GM13977 (cell line): Measurements from ENCODE around the gene NXPH4.

Source experiments
- DNase-seq: peaks from one replicate; pipeline ENCODE4 v3.0.0; 2012; ENCODE audit warnings: low spot score
- in situ Hi-C: fragments of 300-500 bp; cut with MboI; formaldehyde crosslinking; loops from one replicate; pipeline ENCODE4 v1.12.0; 2022; ENCODE audit warnings: low sequenced_read_pairs, low pct_unique_long_range_greater_than_20kb, mixed read lengths, inconsistent platforms; ENCODE audit not compliant: unreplicated experiment
- TF ChIP-seq, protein P1 (sequence below): IDR thresholded peaks from 2 replicates; pipeline ENCODE4 v1.5.1; 2012; ENCODE audit warnings: mild to moderate bottlenecking, control low read depth; ENCODE audit not compliant: insufficient read depth; ENCODE audit errors: extremely low read depth, missing control alignments

Gene NXPH4

DNA sequence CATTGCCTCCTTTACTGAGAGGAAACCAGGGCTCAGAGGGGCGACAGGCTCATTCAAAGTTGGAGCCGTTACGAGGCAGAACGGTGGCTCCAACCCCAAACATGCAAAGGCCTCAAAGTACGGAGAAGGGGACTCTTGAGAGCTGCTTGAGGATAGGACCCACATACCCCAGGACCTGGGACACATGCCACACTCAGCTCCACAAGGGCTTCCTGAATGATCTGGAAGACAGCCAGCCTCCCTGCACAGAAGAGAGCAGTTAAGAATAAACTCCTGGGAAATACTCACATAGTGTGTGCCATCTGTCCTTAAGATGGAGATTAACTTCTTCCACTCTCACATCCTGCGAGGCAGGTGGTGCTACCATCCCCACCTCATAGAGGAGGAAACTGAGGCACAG lies 26.6 kb upstream of the NXPH4 start:
- TF ChIP-seq, protein P1, sequence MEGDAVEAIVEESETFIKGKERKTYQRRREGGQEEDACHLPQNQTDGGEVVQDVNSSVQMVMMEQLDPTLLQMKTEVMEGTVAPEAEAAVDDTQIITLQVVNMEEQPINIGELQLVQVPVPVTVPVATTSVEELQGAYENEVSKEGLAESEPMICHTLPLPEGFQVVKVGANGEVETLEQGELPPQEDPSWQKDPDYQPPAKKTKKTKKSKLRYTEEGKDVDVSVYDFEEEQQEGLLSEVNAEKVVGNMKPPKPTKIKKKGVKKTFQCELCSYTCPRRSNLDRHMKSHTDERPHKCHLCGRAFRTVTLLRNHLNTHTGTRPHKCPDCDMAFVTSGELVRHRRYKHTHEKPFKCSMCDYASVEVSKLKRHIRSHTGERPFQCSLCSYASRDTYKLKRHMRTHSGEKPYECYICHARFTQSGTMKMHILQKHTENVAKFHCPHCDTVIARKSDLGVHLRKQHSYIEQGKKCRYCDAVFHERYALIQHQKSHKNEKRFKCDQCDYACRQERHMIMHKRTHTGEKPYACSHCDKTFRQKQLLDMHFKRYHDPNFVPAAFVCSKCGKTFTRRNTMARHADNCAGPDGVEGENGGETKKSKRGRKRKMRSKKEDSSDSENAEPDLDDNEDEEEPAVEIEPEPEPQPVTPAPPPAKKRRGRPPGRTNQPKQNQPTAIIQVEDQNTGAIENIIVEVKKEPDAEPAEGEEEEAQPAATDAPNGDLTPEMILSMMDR, result no peak
- in situ Hi-C loops, result no loop called here
- DNase-seq, result no peak

DNA sequence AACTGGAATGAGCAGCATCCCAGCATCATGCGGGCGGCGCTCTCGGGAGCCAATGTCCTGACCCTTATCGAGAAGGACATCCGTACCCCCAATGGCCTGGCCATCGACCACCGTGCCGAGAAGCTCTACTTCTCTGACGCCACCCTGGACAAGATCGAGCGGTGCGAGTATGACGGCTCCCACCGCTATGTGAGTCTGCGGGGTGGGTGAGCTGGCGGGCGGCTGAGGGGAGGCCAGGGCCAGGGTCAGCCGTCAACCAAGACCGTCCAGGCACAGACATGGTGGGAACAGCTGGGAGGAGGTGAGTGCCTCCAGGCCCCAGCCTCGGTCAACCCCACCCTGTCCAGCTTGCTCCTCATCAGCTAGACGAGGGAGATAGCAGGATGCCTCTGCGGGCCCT lies 25.8 kb upstream of the NXPH4 start:
- TF ChIP-seq, protein P1, result no peak
- in situ Hi-C loops, result no loop called here
- DNase-seq, result no peak

DNA sequence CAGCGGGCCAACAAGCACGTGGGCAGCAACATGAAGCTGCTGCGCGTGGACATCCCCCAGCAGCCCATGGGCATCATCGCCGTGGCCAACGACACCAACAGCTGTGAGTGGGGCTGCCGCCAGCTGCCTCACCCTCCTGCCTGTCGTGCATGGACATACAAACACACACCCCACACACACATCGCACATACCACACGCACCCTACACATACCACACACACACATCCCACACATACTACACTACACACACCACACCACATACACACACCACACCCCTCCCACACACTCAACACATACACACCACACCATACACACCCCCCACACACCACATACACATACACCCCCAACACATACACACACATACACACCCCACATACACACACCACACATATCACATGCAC lies 25.2 kb upstream of the NXPH4 start:
- TF ChIP-seq, protein P1, result no peak
- in situ Hi-C loops, result no loop called here
- DNase-seq, result no peak

DNA sequence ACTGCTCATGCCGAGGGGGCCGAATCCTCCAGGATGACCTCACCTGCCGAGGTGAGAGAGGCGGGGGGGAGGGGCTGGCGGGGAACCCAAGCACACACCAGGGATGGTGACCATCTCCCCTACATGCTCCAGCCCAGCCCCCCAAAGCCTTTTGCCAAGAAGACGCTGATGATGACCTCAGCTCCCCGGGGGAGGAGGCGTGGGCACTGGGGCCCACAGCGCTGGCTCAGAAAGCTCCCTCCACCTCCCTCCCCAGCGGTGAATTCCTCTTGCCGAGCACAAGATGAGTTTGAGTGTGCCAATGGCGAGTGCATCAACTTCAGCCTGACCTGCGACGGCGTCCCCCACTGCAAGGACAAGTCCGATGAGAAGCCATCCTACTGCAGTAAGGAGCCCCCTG lies 23.7 kb upstream of the NXPH4 start:
- no peak for DNase-seq
- TF ChIP-seq, protein P1, result no peak
- in situ Hi-C loops, result no loop called here

DNA sequence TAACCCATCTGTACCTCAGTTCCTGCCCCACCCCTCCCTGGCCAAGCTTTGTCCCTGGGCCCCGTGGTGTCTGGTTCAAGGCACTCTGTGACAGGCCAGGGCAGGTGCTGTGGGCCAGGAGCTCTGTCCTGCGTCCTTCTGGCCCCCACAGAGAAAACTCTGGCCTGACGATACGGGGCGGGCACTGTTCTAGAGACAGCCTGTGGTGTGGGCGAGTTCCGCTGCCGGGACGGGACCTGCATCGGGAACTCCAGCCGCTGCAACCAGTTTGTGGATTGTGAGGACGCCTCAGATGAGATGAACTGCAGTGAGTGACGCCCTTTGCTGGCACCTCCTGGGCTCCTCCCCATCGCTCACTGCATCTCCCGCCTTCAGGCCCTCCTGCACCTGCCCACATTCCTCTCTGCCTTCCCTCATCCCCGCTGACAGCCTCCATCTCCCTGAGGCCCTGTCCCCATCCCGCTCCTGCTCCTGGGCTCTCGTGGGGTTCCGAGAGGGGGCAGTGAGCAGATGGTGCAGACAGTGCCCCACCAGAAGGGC lies 22.8 kb upstream of the NXPH4 start:
- TF ChIP-seq, protein P1, result no peak
- in situ Hi-C loops, result no loop called here
- DNase-seq, result no peak

DNA sequence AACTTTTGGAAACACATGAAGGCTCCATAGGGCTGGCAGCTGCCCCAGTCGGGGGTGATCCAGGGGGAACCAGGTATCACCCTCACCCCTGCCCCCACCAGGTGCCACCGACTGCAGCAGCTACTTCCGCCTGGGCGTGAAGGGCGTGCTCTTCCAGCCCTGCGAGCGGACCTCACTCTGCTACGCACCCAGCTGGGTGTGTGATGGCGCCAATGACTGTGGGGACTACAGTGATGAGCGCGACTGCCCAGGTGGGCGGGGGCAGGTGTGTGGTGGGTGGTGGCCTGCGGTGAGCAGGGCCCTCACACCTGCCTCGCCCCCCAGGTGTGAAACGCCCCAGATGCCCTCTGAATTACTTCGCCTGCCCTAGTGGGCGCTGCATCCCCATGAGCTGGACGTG lies 22.3 kb upstream of the NXPH4 start:
- TF ChIP-seq, protein P1, result no peak
- no peak for DNase-seq
- in situ Hi-C loops, result no loop called here

DNA sequence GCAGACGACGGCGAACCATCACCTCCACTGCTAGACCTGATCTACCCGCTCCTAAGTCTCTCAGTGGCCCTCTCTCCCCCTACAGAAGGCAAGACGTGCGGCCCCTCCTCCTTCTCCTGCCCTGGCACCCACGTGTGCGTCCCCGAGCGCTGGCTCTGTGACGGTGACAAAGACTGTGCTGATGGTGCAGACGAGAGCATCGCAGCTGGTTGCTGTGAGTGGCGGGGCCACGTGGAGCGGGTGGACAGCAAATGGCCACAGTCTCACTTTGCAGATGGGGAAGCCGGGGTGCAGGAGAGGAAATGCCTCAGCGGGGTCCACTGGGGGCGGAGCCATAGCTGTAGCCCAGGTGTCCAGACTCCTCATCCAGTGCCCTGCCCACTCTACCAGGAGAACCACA lies 21.4 kb upstream of the NXPH4 start:
- in situ Hi-C loops, result no loop called here
- DNase-seq, result no peak
- TF ChIP-seq, protein P1, result no peak
